PC-9 (cell line): ENCODE results near the gene UFD1. TPM values are rescaled to one million over a fixed set of nuclear protein-coding genes. Genes with fewer than 3 reads are reported as not detected.

Experiments used
- BruUV-seq: library from RNA; stranded (reverse); fragments of 400-500 nt; replicated peaks from 2 replicates; lab custom pipeline; 2021; lab: Mats Ljungman, UMichigan
- CTCF ChIA-PET: fragments of 300-600 bp; sonication (Branson Sonifier 250); formaldehyde crosslinking; loops from one replicate; lab custom pipeline; 2022; ENCODE audit warnings: antibody characterized with exemption; lab: Charles Lee
- POLR2A ChIA-PET: fragments of 300-600 bp; sonication (Branson Sonifier 250); formaldehyde crosslinking; loops from one replicate; lab custom pipeline; 2022; ENCODE audit warnings: antibody characterized with exemption; ENCODE audit not compliant: unreplicated experiment; lab: Charles Lee
- DNase-seq, 2 experiments: peaks; one replicate each; pipeline versions ENCODE4 v3.0.0 to v3.0.0-alpha.2; 2015 to 2022; ENCODE audit warnings: mixed read lengths in 1 of 2
- H2AFZ ChIP-seq: fragments of 200-600 bp; sonication (generic); 2 replicates; pipeline ENCODE4 v1.8.1; 2017; ENCODE audit warnings: antibody characterized with exemption
- H3F3A ChIP-seq: fragments of 200-600 bp; sonication (generic); 2 replicates; pipeline ENCODE4 v1.8.1; 2017; ENCODE audit warnings: antibody characterized with exemption, mild to moderate bottlenecking, low read depth; ENCODE audit not compliant: insufficient read depth
- H3K27ac ChIP-seq: fragments of 200-600 bp; sonication (generic); 2 replicates; pipeline ENCODE4 v1.6.1; 2016; ENCODE audit warnings: mixed run types
- H3K27me3 ChIP-seq: fragments of 200-600 bp; sonication (generic); 2 replicates; pipeline ENCODE4 v1.6.1; 2016; ENCODE audit warnings: low read depth, mixed run types; ENCODE audit not compliant: insufficient read depth
- H3K36me3 ChIP-seq: fragments of 200-600 bp; sonication (generic); 2 replicates; pipeline ENCODE4 v1.6.1; 2016; ENCODE audit warnings: low read depth, mixed run types
- H3K4me1 ChIP-seq: fragments of 200-600 bp; sonication (generic); replicated peaks from 2 replicates; pipeline ENCODE4 v1.6.1; 2016; ENCODE audit warnings: mixed run types; ENCODE audit not compliant: insufficient read depth
- H3K4me2 ChIP-seq: fragments of 200-600 bp; sonication (generic); 2 replicates; pipeline ENCODE4 v1.6.1; 2017; ENCODE audit warnings: mixed run types
- H3K4me3 ChIP-seq: fragments of 200-600 bp; sonication (generic); 2 replicates; pipeline ENCODE4 v1.6.1; 2016; ENCODE audit warnings: mixed run types
- H3K79me2 ChIP-seq: fragments of 200-600 bp; sonication (generic); 2 replicates; pipeline ENCODE4 v1.6.1; 2017; ENCODE audit warnings: low read depth, mixed run types
- H3K9me2 ChIP-seq: fragments of 200-600 bp; sonication (generic); 2 replicates; pipeline ENCODE4 v1.8.1; 2017; ENCODE audit warnings: mild to moderate bottlenecking; ENCODE audit not compliant: insufficient read depth
- H3K9me3 ChIP-seq: fragments of 200-600 bp; sonication (generic); 2 replicates; pipeline ENCODE4 v1.8.1; 2016; ENCODE audit warnings: low read depth; ENCODE audit not compliant: insufficient read depth
- H4K20me1 ChIP-seq: fragments of 200-600 bp; sonication (generic); 2 replicates; pipeline ENCODE4 v1.8.1; 2017; ENCODE audit not compliant: insufficient read depth
- EZH2 ChIP-seq: fragments of 200-600 bp; sonication (generic); IDR thresholded peaks from 2 replicates; pipeline ENCODE4 v1.8.0; 2017; ENCODE audit warnings: antibody characterized with exemption, low read depth
- intact Hi-C: fragments of 100-400 bp; cut with micrococcal nuclease; formaldehyde crosslinking; loops from one replicate; pipeline ENCODE4 v1.10.0; 2022; ENCODE audit not compliant: unreplicated experiment
- total RNA-seq: library from RNA; stranded (reverse); gene quantifications from 2 replicates; pipeline ENCODE4 v1.2.3, GENCODE V29; 2021
- TF ChIP-seq, protein P1 (sequence below): fragments of 200-600 bp; sonication (generic); conservative IDR thresholded peaks from 2 replicates; pipeline ENCODE4 v1.6.1; 2017; ENCODE audit warnings: mixed run types, antibody characterized with exemption, mild to moderate bottlenecking, moderate library complexity

UFD1 gene
- total RNA-seq, 1 experiment from 2014 or later = 66.9 TPM

- H3K4me1 ChIP-seq = peaks cover 8% of the 10 kb centered on the region
- H3K4me2 ChIP-seq = no peak overlapping the region
- no peaks in the 10 kb centered on the region for H3K9me3 ChIP-seq
- CTCF ChIA-PET = interaction anchor here (0.6 kb wide), 2 partner anchors 17 to 88 kb away, joined by 3 to 6 read pairs; no protein-coding TSS in a partner anchor
- H3K27ac ChIP-seq = no peak overlapping the region
- no peaks in the 10 kb centered on the region for H3K9me2 ChIP-seq
- no peak overlapping the region for H2AFZ ChIP-seq
- no peak for DNase-seq
- no peaks in the 10 kb centered on the region for H3F3A ChIP-seq
- no peaks in the 10 kb centered on the region for H3K27me3 ChIP-seq
- no peaks in the 10 kb centered on the region for H3K36me3 ChIP-seq
- POLR2A ChIA-PET = no interaction called here
- H3K4me3 ChIP-seq = no peak overlapping the region
- TF ChIP-seq, protein P1, sequence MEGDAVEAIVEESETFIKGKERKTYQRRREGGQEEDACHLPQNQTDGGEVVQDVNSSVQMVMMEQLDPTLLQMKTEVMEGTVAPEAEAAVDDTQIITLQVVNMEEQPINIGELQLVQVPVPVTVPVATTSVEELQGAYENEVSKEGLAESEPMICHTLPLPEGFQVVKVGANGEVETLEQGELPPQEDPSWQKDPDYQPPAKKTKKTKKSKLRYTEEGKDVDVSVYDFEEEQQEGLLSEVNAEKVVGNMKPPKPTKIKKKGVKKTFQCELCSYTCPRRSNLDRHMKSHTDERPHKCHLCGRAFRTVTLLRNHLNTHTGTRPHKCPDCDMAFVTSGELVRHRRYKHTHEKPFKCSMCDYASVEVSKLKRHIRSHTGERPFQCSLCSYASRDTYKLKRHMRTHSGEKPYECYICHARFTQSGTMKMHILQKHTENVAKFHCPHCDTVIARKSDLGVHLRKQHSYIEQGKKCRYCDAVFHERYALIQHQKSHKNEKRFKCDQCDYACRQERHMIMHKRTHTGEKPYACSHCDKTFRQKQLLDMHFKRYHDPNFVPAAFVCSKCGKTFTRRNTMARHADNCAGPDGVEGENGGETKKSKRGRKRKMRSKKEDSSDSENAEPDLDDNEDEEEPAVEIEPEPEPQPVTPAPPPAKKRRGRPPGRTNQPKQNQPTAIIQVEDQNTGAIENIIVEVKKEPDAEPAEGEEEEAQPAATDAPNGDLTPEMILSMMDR = no peak
- no peak for TF ChIP-seq EZH2
- no TSS peak for BruUV-seq
- peaks cover 11% of the 10 kb centered on the region; the same call in 1 of the 2 replicates for H4K20me1 ChIP-seq
- H3K79me2 ChIP-seq = peaks cover 21% of the 10 kb centered on the region
- intact Hi-C loops = no loop called here
Observed at GRCh38 chr22:19434401-19434800, 44.6 kb downstream of the UFD1 start.

GRCh38 chr22:19432133-19432851 lies 46.7 kb downstream of the UFD1 start, which contains the start of gene MRPL40:
Gene MRPL40, plus strand, starts transcription at chr22:19432545. Its CDS starts 10 bp downstream, at chr22:19432555.
- BruUV-seq = no TSS peak
- Histone ChIP-seq H3K4me1 (peaks cover 8% of the 10 kb centered on the region), H3K36me3 (no peaks in the 10 kb centered on the region), H3K27ac (peak within 1 kb of the TSS; percentile 63; the same call in 1 of the 2 replicates), H2AFZ (peak within 1 kb of the TSS; percentile 88), H4K20me1 (peaks cover 18% of the 10 kb centered on the region; the same call in 1 of the 2 replicates), H3K9me3 (no peaks in the 10 kb centered on the region), H3K9me2 (no peaks in the 10 kb centered on the region), H3K27me3 (no peaks in the 10 kb centered on the region), H3F3A (no peaks in the 10 kb centered on the region), H3K4me2 (peak within 1 kb of the TSS; percentile 79), H3K4me3 (peak within 1 kb of the TSS; percentile 97), H3K79me2 (peaks cover 40% of the 10 kb centered on the region)
- ChIA-PET CTCF (no interaction called here), POLR2A (interaction anchor here (0.7 kb wide), 1 partner anchor 249 kb away, joined by 3 read pairs; no protein-coding TSS in a partner anchor)
- DNase-seq = peak; percentile 70 to 87
- TF ChIP-seq, protein P1 = no peak
- TF ChIP-seq EZH2 = no peak
- intact Hi-C loops = loop anchor here (2.0 kb wide), 1 partner anchor 253 kb away; the partner anchor contains the start of gene SLC25A1

- ChIA-PET POLR2A (interaction anchor here (0.7 kb wide), 1 partner anchor 249 kb away, joined by 3 read pairs; no protein-coding TSS in a partner anchor), CTCF (no interaction called here)
- peak within 1 kb of the TSS; percentile 97 for H3K4me3 ChIP-seq
- no peak for TF ChIP-seq EZH2
- TF ChIP-seq, protein P1 = no peak
- no peaks in the 10 kb centered on the region for H3K36me3 ChIP-seq
- BruUV-seq = no TSS peak
- intact Hi-C loops = loop anchor here (2.0 kb wide), 1 partner anchor 253 kb away; the partner anchor contains the start of gene SLC25A1
- H3K27me3 ChIP-seq = no peaks in the 10 kb centered on the region
- peak within 1 kb of the TSS; percentile 86 for H3K4me2 ChIP-seq
- H3K27ac ChIP-seq = peak within 1 kb of the TSS; percentile 63; the same call in 1 of the 2 replicates
- peak; percentile 60 to 75 for DNase-seq
- H4K20me1 ChIP-seq = peaks cover 22% of the 10 kb centered on the region; the same call in 1 of the 2 replicates
- H2AFZ ChIP-seq = peak within 1 kb of the TSS; percentile 88
- H3F3A ChIP-seq = no peaks in the 10 kb centered on the region
- H3K79me2 ChIP-seq = peaks cover 46% of the 10 kb centered on the region
- no peaks in the 10 kb centered on the region for H3K9me2 ChIP-seq
- H3K9me3 ChIP-seq = no peaks in the 10 kb centered on the region
- H3K4me1 ChIP-seq = peaks cover 8% of the 10 kb centered on the region
Observed at GRCh38 chr22:19431649-19432132, 47.3 kb downstream of the UFD1 start, which contains the start of gene HIRA. Gene HIRA, minus strand, starts transcription at chr22:19431733. Its CDS starts 257 bp downstream, at chr22:19431476.
